Fibroblast of lung (primary cell): ENCODE results near the gene GVQW3. TPM values are rescaled to one million over a fixed set of nuclear protein-coding genes. Genes with fewer than 3 reads are reported as not detected.

ENCODE experiments used
- DNase-seq, 2 donors: peaks; one replicate each; pipeline versions ENCODE4 v3.0.0 to v3.0.0-alpha.2; 2010; ENCODE audit warnings: low read depth in 2 of 2
- H2AFZ ChIP-seq: 2 replicates; pipeline ENCODE4 v1.5.1; 2012; ENCODE audit warnings: low read length, control low read depth, inconsistent platforms
- H3K27ac ChIP-seq: 2 replicates; pipeline ENCODE4 v1.5.1; 2011; ENCODE audit warnings: low read length, control low read depth; ENCODE audit not compliant: insufficient read depth
- H3K27me3 ChIP-seq: 2 replicates; pipeline ENCODE4 v1.5.1; 2011; ENCODE audit warnings: mild to moderate bottlenecking, low read length; ENCODE audit not compliant: control insufficient read depth, insufficient read depth
- H3K36me3 ChIP-seq: 2 replicates; pipeline ENCODE4 v1.5.1; 2011; ENCODE audit warnings: low read length; ENCODE audit not compliant: control insufficient read depth, insufficient read depth
- H3K4me1 ChIP-seq: 2 replicates; pipeline ENCODE4 v1.5.1; 2011; ENCODE audit warnings: low read length; ENCODE audit not compliant: control insufficient read depth, insufficient read depth; ENCODE audit errors: extremely low read depth
- H3K4me2 ChIP-seq: 2 replicates; pipeline ENCODE4 v1.5.1; 2011; ENCODE audit warnings: low read length, control low read depth; ENCODE audit not compliant: insufficient read depth; ENCODE audit errors: extremely low read depth
- H3K4me3 ChIP-seq, 4 experiments: fragments of 200-600 bp in 1 of 4; sonication (generic) in 1 of 4; replicated peaks in 1 of 4; 2 replicates each; pipeline ENCODE4 v1.5.1; 2011 to 2016; ENCODE audit warnings: low read length in 4 of 4, low read depth in 3 of 4, mild to moderate bottlenecking in 3 of 4, control low read depth in 2 of 4, inconsistent platforms in 1 of 4, mixed read lengths in 1 of 4; ENCODE audit not compliant: insufficient read depth in 1 of 4; ENCODE audit errors: control extremely low read depth in 1 of 4
- H3K79me2 ChIP-seq: 2 replicates; pipeline ENCODE4 v1.5.1; 2012; ENCODE audit warnings: mild to moderate bottlenecking, low read length, inconsistent platforms; ENCODE audit not compliant: control insufficient read depth, insufficient read depth
- H3K9ac ChIP-seq: 2 replicates; pipeline ENCODE4 v1.5.1; 2011; ENCODE audit warnings: mild to moderate bottlenecking, low read length, control low read depth; ENCODE audit not compliant: insufficient read depth
- H3K9me3 ChIP-seq: 2 replicates; pipeline ENCODE4 v1.5.1; 2012; ENCODE audit warnings: low read depth, low read length; ENCODE audit not compliant: control insufficient read depth, insufficient read depth
- H4K20me1 ChIP-seq: 2 replicates; pipeline ENCODE4 v1.5.1; 2011; ENCODE audit warnings: low read length; ENCODE audit not compliant: control insufficient read depth, insufficient read depth; ENCODE audit errors: extremely low read depth
- CTCF ChIP-seq, 2 donors: IDR thresholded peaks in 1 of 2; conservative IDR thresholded peaks in 1 of 2; 1 replicate in 1 of 2; 2 replicates in 1 of 2; pipeline ENCODE4 v1.5.1; 2011 to 2012; ENCODE audit warnings: low read length in 2 of 2, control low read depth in 1 of 2, inconsistent platforms in 1 of 2, low read depth in 1 of 2, mild to moderate bottlenecking in 1 of 2
- EZH2 ChIP-seq: IDR thresholded peaks from 2 replicates; pipeline ENCODE4 v1.5.1; 2012; ENCODE audit warnings: low read length, control low read depth, mild to moderate bottlenecking; ENCODE audit errors: missing control alignments
- polyA plus RNA-seq, 2 donors: library from polyadenylated mRNA; depleted of rRNA in 1 of 2; stranded (reverse) in 1 of 2; unstranded in 1 of 2; fragments of >200 nt; gene quantifications; 2 replicates each; pipeline ENCODE4 v1.2.1, GENCODE V29; 2011 to 2012; ENCODE audit warnings: missing spikeins in 1 of 2
- total RNA-seq: library from RNA; depleted of rRNA; stranded (reverse); fragments of >200 nt; gene quantifications from 2 replicates; pipeline ENCODE4 v1.2.1, GENCODE V29; 2014

Gene GVQW3
- total and polyA plus RNA-seq, 2 donors (not counting 1 experiment from before 2014, with no cell fraction given): 1.3 to 1.4 TPM

DNA sequence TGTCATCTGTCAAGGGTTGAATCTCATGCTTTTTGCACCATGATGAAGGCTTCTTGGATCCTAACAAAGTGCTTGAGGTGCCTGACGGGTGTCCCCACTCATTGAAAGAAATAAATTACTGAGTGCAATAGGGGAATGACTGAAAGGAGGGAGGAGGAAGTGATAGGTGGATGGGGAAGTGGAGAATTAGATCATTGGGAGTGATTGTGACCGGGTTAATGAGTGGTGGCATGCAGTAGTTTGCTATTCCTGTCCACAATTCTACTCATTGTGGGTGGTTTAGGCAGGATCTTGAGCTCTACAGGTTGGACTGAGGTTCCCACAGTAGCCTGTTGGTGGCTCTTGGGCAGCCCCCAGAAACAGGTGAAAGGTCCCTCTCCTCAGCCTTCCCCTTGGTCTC, 44.5 kb upstream of the GVQW3 start:
- Histone ChIP-seq H3K27ac (no peak overlapping the region), H2AFZ (no peak overlapping the region), H3K9ac (no peak overlapping the region), H3K79me2 (no peaks in the 10 kb centered on the region), H3K4me2 (no peak overlapping the region), H3K9me3 (no peaks in the 10 kb centered on the region), H3K27me3 (peaks cover 2% of the 10 kb centered on the region), H3K36me3 (no peaks in the 10 kb centered on the region), H4K20me1 (no peaks in the 10 kb centered on the region), H3K4me3 (no peak overlapping the region), H3K4me1 (no peaks in the 10 kb centered on the region)
- TF ChIP-seq CTCF (conservative IDR thresholded peaks at IDR 0.05 in 1 of 2, IDR thresholded peaks at IDR 0.05 in 1 of 2; ENCODE audit: low read depth in 1 of 2, low read length in 2 of 2) (no peak), EZH2 (no peak)
- DNase-seq: no peak

- H3K27me3 ChIP-seq: peaks cover 2% of the 10 kb centered on the region
- H2AFZ ChIP-seq: no peak overlapping the region
- no peaks in the 10 kb centered on the region for H3K9me3 ChIP-seq
- no peaks in the 10 kb centered on the region for H3K36me3 ChIP-seq
- no peak for DNase-seq
- H3K27ac ChIP-seq: no peak overlapping the region
- no peaks in the 10 kb centered on the region for H3K79me2 ChIP-seq
- H4K20me1 ChIP-seq: no peaks in the 10 kb centered on the region
- no peak overlapping the region for H3K9ac ChIP-seq
- no peak overlapping the region for H3K4me2 ChIP-seq
- H3K4me3 ChIP-seq: no peak overlapping the region
- no peaks in the 10 kb centered on the region for H3K4me1 ChIP-seq
- TF ChIP-seq CTCF (conservative IDR thresholded peaks at IDR 0.05 in 1 of 2, IDR thresholded peaks at IDR 0.05 in 1 of 2; ENCODE audit: low read depth in 1 of 2, low read length in 2 of 2) (no peak), EZH2 (no peak)
Measured at GRCh38 chr11:76337469-76337868, 43.7 kb upstream of the GVQW3 start.

- Histone ChIP-seq H3K4me1 (no peaks in the 10 kb centered on the region), H2AFZ (no peak overlapping the region), H3K9me3 (no peaks in the 10 kb centered on the region), H3K4me2 (no peak overlapping the region), H3K79me2 (no peaks in the 10 kb centered on the region), H3K4me3 (no peak overlapping the region), H3K27ac (no peak overlapping the region), H3K27me3 (peaks cover 2% of the 10 kb centered on the region), H3K9ac (no peak overlapping the region), H4K20me1 (no peaks in the 10 kb centered on the region), H3K36me3 (no peaks in the 10 kb centered on the region)
- no peak for TF ChIP-seq EZH2
- no peak for TF ChIP-seq CTCF (conservative IDR thresholded peaks at IDR 0.05 in 1 of 2, IDR thresholded peaks at IDR 0.05 in 1 of 2; ENCODE audit: low read depth in 1 of 2, low read length in 2 of 2)
- DNase-seq: no peak
Measured at GRCh38 chr11:76337923-76338322, 43.2 kb upstream of the GVQW3 start.
